Measurements from ENCODE around the gene KIF24. TPM values are rescaled to one million over a fixed set of nuclear protein-coding genes. Genes with fewer than 3 reads are reported as not detected.
A peak's percentile ranks its signal among the peaks of the same experiment; 100 is the strongest.
"Not testable (repeated sequence)": the region's sequence is repeated elsewhere in the genome, so short reads cannot be mapped to it uniquely, and the experiment has no call there.

Gene KIF24
- total RNA-seq, 1 experiment from 2014 or later: 4.1 TPM

- no peak for DNase-seq (ENCODE audit: low read depth in 1 of 2, low spot score in 2 of 2)
- H3K4me3 ChIP-seq: no peak overlapping the region
- H3K9me3 ChIP-seq (replicated peaks): no peaks in the 10 kb centered on the region
- H3K4me1 ChIP-seq (replicated peaks): no peaks in the 10 kb centered on the region
- no peaks in the 10 kb centered on the region for H3K27me3 ChIP-seq (replicated peaks)
- no peaks in the 10 kb centered on the region for H3K36me3 ChIP-seq
- no peak overlapping the region for H3K27ac ChIP-seq
Measured at GRCh38 chr9:34343605-34344004, 14.5 kb upstream of the KIF24 start.

- no peak for DNase-seq (ENCODE audit: low read depth in 1 of 2, low spot score in 2 of 2)
Measured at GRCh38 chr9:34343090-34343489, 14.0 kb upstream of the KIF24 start.

GRCh38 chr9:34341659-34342295 lies 12.7 kb upstream of the KIF24 start:
- Histone ChIP-seq H3K9me3 (replicated peaks) (no peaks in the 10 kb centered on the region), H3K4me1 (replicated peaks) (no peaks in the 10 kb centered on the region), H3K27me3 (replicated peaks) (no peaks in the 10 kb centered on the region), H3K27ac (no peak overlapping the region), H3K36me3 (no peaks in the 10 kb centered on the region), H3K4me3 (no peak overlapping the region)
- DNase-seq (ENCODE audit: low read depth in 1 of 2, low spot score in 2 of 2): no peak

More at GRCh38 chr9:34343090-34343489, 14.0 kb upstream of the KIF24 start:
- H3K4me1 ChIP-seq (replicated peaks): no peaks in the 10 kb centered on the region
- H3K27ac ChIP-seq: no peak overlapping the region
- H3K27me3 ChIP-seq (replicated peaks): no peaks in the 10 kb centered on the region
- H3K4me3 ChIP-seq: no peak overlapping the region
- no peaks in the 10 kb centered on the region for H3K36me3 ChIP-seq
- no peaks in the 10 kb centered on the region for H3K9me3 ChIP-seq (replicated peaks)

GRCh38 chr9:34338665-34339385 lies 9.8 kb upstream of the KIF24 start:
- no peak for DNase-seq (ENCODE audit: low read depth in 1 of 2, low spot score in 2 of 2)
- no peaks in the 10 kb centered on the region for H3K36me3 ChIP-seq
- H3K27ac ChIP-seq: no peak overlapping the region
- H3K9me3 ChIP-seq (replicated peaks): no peaks in the 10 kb centered on the region
- H3K27me3 ChIP-seq (replicated peaks): no peaks in the 10 kb centered on the region
- no peak overlapping the region for H3K4me3 ChIP-seq
- H3K4me1 ChIP-seq (replicated peaks): no peaks in the 10 kb centered on the region

- not testable (repeated sequence) for H3K4me3 ChIP-seq; H3K27ac ChIP-seq; DNase-seq (ENCODE audit: low read depth in 1 of 2, low spot score in 2 of 2); H3K36me3 ChIP-seq; H3K9me3 ChIP-seq (replicated peaks); H3K27me3 ChIP-seq (replicated peaks); H3K4me1 ChIP-seq (replicated peaks)
Measured at GRCh38 chr9:34338079-34338478, 9.0 kb upstream of the KIF24 start.

- Histone ChIP-seq H3K27me3 (replicated peaks) (no peaks in the 10 kb centered on the region), H3K4me1 (replicated peaks) (no peaks in the 10 kb centered on the region), H3K9me3 (replicated peaks) (no peaks in the 10 kb centered on the region), H3K27ac (no peak overlapping the region), H3K4me3 (no peak overlapping the region), H3K36me3 (no peaks in the 10 kb centered on the region; the same call in 1 of the 2 replicates)
- no peak for DNase-seq (ENCODE audit: low read depth in 1 of 2, low spot score in 2 of 2)
Measured at GRCh38 chr9:34337403-34337802, 8.3 kb upstream of the KIF24 start.

GRCh38 chr9:34335376-34335775 lies 6.3 kb upstream of the KIF24 start:
- Histone ChIP-seq H3K27ac (no peak overlapping the region), H3K4me1 (replicated peaks) (no peaks in the 10 kb centered on the region; the same call in 1 of the 2 replicates), H3K27me3 (replicated peaks) (no peaks in the 10 kb centered on the region), H3K36me3 (no peaks in the 10 kb centered on the region; the same call in 1 of the 2 replicates), H3K9me3 (replicated peaks) (no peaks in the 10 kb centered on the region), H3K4me3 (no peak overlapping the region)
- no peak for DNase-seq (ENCODE audit: low read depth in 1 of 2, low spot score in 2 of 2)

- Histone ChIP-seq H3K27me3 (replicated peaks) (no peaks in the 10 kb centered on the region), H3K4me3 (no peak overlapping the region)
- no peak for DNase-seq (ENCODE audit: low read depth in 1 of 2, low spot score in 2 of 2)
Measured at GRCh38 chr9:34334916-34335315, 5.8 kb upstream of the KIF24 start.

GRCh38 chr9:34334337-34334824 lies 5.3 kb upstream of the KIF24 start:
- no peak for DNase-seq (ENCODE audit: low read depth in 1 of 2, low spot score in 2 of 2)
- Histone ChIP-seq H3K4me3 (no peak overlapping the region), H3K27ac (no peak overlapping the region), H3K27me3 (replicated peaks) (no peaks in the 10 kb centered on the region), H3K9me3 (replicated peaks) (no peaks in the 10 kb centered on the region), H3K36me3 (no peaks in the 10 kb centered on the region; the same call in 1 of the 2 replicates), H3K4me1 (replicated peaks) (no peaks in the 10 kb centered on the region; the same call in 1 of the 2 replicates)

More at GRCh38 chr9:34334916-34335315, 5.8 kb upstream of the KIF24 start:
- no peak overlapping the region for H3K27ac ChIP-seq
- H3K36me3 ChIP-seq: no peaks in the 10 kb centered on the region; the same call in 1 of the 2 replicates
- H3K4me1 ChIP-seq (replicated peaks): no peaks in the 10 kb centered on the region; the same call in 1 of the 2 replicates
- H3K9me3 ChIP-seq (replicated peaks): no peaks in the 10 kb centered on the region

- Histone ChIP-seq H3K4me1 (replicated peaks) (no peaks in the 10 kb centered on the region; the same call in 1 of the 2 replicates), H3K27me3 (replicated peaks) (no peaks in the 10 kb centered on the region), H3K4me3 (no peak overlapping the region), H3K9me3 (replicated peaks) (no peaks in the 10 kb centered on the region), H3K27ac (no peak overlapping the region), H3K36me3 (no peaks in the 10 kb centered on the region; the same call in 1 of the 2 replicates)
- DNase-seq (ENCODE audit: low read depth in 1 of 2, low spot score in 2 of 2): no peak
Measured at GRCh38 chr9:34333836-34334235, 4.8 kb upstream of the KIF24 start.

GRCh38 chr9:34332076-34332964 lies 3.3 kb upstream of the KIF24 start:
- Histone ChIP-seq H3K4me1 (replicated peaks) (peaks cover 4% of the 10 kb centered on the region), H3K4me3 (no peak overlapping the region), H3K9me3 (replicated peaks) (no peaks in the 10 kb centered on the region), H3K27ac (no peak overlapping the region), H3K27me3 (replicated peaks) (no peaks in the 10 kb centered on the region), H3K36me3 (no peaks in the 10 kb centered on the region; the same call in 1 of the 2 replicates)
- DNase-seq (ENCODE audit: low read depth in 1 of 2, low spot score in 2 of 2): no peak

GRCh38 chr9:34331196-34331595 lies 2.1 kb upstream of the KIF24 start:
- Histone ChIP-seq H3K27me3 (replicated peaks) (no peaks in the 10 kb centered on the region), H3K27ac (no peak overlapping the region), H3K9me3 (replicated peaks) (no peaks in the 10 kb centered on the region), H3K4me3 (no peak overlapping the region), H3K4me1 (replicated peaks) (peaks cover 8% of the 10 kb centered on the region), H3K36me3 (no peaks in the 10 kb centered on the region; the same call in 1 of the 2 replicates)
- DNase-seq (ENCODE audit: low read depth in 1 of 2, low spot score in 2 of 2): no peak

GRCh38 chr9:34328500-34328986 lies 525 bp downstream of the KIF24 start:
- Histone ChIP-seq H3K4me3 (peak overlapping the region; percentile 54), H3K9me3 (replicated peaks) (no peaks in the 10 kb centered on the region), H3K4me1 (replicated peaks) (peaks cover 9% of the 10 kb centered on the region), H3K27ac (peak overlapping the region; percentile 90), H3K36me3 (no peaks in the 10 kb centered on the region; the same call in 1 of the 2 replicates), H3K27me3 (replicated peaks) (no peaks in the 10 kb centered on the region)
- no peak for DNase-seq (ENCODE audit: low read depth in 1 of 2, low spot score in 2 of 2)
